PC-9 (cell line): Measurements from ENCODE around the gene HTR1A.

Experiments
- EZH2 ChIP-seq: fragments of 200-600 bp; sonication (generic); IDR thresholded peaks from 2 replicates; pipeline ENCODE4 v1.8.0; 2017; ENCODE audit warnings: antibody characterized with exemption, low read depth
- TF ChIP-seq, protein P1 (sequence below): fragments of 200-600 bp; sonication (generic); conservative IDR thresholded peaks from 2 replicates; pipeline ENCODE4 v1.6.1; 2017; ENCODE audit warnings: mixed run types, antibody characterized with exemption, mild to moderate bottlenecking, moderate library complexity

DNA sequence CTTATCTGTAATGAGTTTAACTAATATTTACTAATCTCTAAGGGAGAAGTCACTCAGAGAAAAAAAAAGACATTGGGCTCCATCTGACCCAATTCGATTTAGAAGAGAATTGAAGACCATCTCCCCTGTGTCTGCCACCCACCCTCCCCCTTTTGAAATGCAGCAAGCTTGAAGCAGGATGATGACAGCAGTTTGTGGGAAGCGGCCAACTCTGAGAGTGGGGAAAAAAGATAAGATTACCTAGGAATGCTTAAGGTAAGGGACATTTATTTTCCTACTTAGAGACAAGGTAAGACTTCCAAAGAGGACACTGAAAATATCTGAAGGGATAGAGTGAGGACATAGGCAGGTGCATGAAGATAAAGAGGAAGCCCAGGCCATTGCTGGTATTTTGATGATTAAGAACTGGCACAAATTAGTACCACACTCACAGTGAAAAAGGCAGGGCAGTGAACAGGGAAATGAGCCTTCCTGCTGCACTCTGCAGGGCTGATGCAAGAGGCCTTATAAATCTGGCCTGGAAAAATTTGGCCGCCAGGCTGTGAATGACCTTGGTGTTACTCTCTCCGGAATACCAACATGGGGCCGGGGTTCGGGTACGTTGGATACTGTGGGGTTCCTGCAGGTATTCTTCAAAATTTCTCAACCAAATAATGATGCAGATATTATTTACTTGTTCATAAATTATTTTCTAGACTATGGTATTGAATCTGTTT lies 42.3 kb downstream of the HTR1A start:
- TF ChIP-seq, protein P1, sequence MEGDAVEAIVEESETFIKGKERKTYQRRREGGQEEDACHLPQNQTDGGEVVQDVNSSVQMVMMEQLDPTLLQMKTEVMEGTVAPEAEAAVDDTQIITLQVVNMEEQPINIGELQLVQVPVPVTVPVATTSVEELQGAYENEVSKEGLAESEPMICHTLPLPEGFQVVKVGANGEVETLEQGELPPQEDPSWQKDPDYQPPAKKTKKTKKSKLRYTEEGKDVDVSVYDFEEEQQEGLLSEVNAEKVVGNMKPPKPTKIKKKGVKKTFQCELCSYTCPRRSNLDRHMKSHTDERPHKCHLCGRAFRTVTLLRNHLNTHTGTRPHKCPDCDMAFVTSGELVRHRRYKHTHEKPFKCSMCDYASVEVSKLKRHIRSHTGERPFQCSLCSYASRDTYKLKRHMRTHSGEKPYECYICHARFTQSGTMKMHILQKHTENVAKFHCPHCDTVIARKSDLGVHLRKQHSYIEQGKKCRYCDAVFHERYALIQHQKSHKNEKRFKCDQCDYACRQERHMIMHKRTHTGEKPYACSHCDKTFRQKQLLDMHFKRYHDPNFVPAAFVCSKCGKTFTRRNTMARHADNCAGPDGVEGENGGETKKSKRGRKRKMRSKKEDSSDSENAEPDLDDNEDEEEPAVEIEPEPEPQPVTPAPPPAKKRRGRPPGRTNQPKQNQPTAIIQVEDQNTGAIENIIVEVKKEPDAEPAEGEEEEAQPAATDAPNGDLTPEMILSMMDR = no peak
- TF ChIP-seq EZH2 = no peak
